Endothelial cell (in vitro differentiated cells): ENCODE results near the gene ANKS3. TPM values are rescaled to one million over a fixed set of nuclear protein-coding genes. Genes with fewer than 3 reads are reported as not detected.
"Not testable (repeated sequence)": the region's sequence is repeated elsewhere in the genome, so short reads cannot be mapped to it uniquely, and the experiment has no call there.

Experiments
- DNase-seq: peaks from one replicate; pipeline ENCODE4 v3.0.0; 2021; ENCODE audit warnings: low spot score
- H3K27ac Mint-ChIP-seq: one replicate; pipeline ENCODE4 v1.8.0; 2021; ENCODE audit warnings: mixed read lengths, inconsistent platforms; ENCODE audit not compliant: unreplicated experiment
- H3K27me3 Mint-ChIP-seq: one replicate; pipeline ENCODE4 v1.8.0; 2021; ENCODE audit warnings: mild to moderate bottlenecking, moderate library complexity, mixed read lengths, inconsistent platforms; ENCODE audit not compliant: unreplicated experiment
- H3K36me3 Mint-ChIP-seq: one replicate; pipeline ENCODE4 v1.8.0; 2021; ENCODE audit warnings: mild to moderate bottlenecking, low read depth, mixed read lengths, inconsistent platforms; ENCODE audit not compliant: unreplicated experiment
- H3K4me1 Mint-ChIP-seq: one replicate; pipeline ENCODE4 v1.8.0; 2021; ENCODE audit warnings: mild to moderate bottlenecking, mixed read lengths, inconsistent platforms; ENCODE audit not compliant: unreplicated experiment
- H3K4me3 Mint-ChIP-seq: one replicate; pipeline ENCODE4 v1.8.0; 2021; ENCODE audit warnings: mild to moderate bottlenecking, mixed read lengths, inconsistent platforms; ENCODE audit not compliant: unreplicated experiment
- H3K9me3 Mint-ChIP-seq: one replicate; pipeline ENCODE4 v1.8.0; 2021; ENCODE audit warnings: mixed read lengths, inconsistent platforms; ENCODE audit not compliant: unreplicated experiment
- total RNA-seq: library from RNA; stranded (reverse); fragmentation: NEBNext Ultra II Directional; extraction: Animal tissue kit (Norgen Biotek cat#: 25700); gene quantifications from one replicate; pipeline ENCODE4 v1.2.1, GENCODE V29; 2021; ENCODE audit not compliant: unreplicated experiment
- TF ChIP-seq, protein P1 (sequence below): fragments of 200-600 bp; sonication (generic); IDR thresholded peaks from one replicate; pipeline ENCODE4 v1.5.0; 2021; ENCODE audit warnings: antibody characterized with exemption; ENCODE audit not compliant: unreplicated experiment

ANKS3 gene
- total RNA-seq, 1 donor from 2014 or later, result 15.6 TPM

DNA sequence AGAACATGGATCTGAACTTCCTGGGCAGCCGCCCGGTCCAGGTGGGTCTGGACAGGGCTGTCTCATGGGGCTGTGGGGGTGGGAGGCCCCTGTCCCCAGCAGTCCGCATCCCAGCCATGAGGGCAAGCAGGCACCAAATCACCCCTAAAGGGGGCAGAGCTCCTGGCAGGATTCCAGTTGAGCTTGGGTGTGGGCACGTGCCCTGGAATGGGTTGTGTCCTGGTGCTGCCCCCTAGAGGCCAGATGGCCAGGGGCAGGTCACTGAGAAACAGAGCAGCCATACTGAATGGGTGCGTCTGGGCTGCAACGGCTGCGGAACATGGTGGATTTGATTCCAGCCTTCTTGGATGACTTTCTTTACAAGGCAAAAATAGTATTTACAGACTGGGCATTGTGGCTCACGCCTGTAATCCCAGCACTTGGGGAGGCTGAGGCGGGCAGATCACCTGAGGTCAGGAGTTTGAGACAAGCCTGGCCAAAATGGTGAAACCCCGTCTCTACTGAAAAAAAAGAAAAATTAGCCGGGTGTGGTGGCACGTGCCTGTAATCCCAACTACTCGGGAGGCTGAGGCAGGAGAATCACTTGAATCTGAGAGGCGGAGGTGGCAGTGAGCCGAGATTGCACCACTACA, 83.5 kb downstream of the ANKS3 start:
- Mint-ChIP-seq H3K36me3 (peaks cover 30% of the 10 kb centered on the region), H3K27ac (peak overlapping the region; percentile 48)
- DNase-seq, result peak; percentile 80
- H3K9me3 Mint-ChIP-seq, H3K4me1 Mint-ChIP-seq, H3K27me3 Mint-ChIP-seq, H3K4me3 Mint-ChIP-seq: not testable (repeated sequence)
- TF ChIP-seq, protein P1, sequence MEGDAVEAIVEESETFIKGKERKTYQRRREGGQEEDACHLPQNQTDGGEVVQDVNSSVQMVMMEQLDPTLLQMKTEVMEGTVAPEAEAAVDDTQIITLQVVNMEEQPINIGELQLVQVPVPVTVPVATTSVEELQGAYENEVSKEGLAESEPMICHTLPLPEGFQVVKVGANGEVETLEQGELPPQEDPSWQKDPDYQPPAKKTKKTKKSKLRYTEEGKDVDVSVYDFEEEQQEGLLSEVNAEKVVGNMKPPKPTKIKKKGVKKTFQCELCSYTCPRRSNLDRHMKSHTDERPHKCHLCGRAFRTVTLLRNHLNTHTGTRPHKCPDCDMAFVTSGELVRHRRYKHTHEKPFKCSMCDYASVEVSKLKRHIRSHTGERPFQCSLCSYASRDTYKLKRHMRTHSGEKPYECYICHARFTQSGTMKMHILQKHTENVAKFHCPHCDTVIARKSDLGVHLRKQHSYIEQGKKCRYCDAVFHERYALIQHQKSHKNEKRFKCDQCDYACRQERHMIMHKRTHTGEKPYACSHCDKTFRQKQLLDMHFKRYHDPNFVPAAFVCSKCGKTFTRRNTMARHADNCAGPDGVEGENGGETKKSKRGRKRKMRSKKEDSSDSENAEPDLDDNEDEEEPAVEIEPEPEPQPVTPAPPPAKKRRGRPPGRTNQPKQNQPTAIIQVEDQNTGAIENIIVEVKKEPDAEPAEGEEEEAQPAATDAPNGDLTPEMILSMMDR, result peak; percentile 91

DNA sequence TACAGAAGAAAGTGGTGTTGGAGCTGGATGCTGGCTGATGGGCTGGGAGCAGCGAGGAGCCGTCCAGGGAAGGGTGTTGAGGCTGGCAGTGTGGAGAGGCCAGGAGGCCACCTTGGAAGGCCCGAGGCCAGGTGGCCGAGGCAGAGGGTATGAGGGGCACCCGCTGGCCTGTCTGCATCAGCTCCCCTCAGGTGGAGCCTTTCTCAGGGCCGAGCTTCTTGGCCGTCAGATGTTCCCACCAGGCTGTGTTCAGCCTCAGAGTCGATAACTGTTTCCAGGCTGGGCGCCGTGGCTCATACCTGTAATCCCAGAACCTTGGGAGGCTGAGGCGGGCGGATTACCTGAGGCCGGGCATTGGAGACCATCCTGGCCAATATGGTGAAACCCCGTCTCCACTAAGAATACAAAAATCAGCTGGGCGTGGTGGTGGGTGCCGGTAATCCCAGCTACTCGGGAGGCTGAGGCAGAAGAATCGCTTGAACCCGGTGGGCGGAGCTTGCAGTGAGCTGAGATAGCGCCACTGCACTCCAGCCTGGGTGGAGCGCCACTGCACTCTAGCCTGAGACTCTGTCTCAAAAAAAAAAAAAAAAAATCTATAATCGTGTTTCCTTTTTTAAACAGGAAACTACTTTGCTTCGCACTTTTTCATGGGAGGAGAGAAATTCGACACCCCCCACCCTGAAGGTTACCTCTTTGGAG, 84.2 kb downstream of the ANKS3 start:
- Mint-ChIP-seq H3K27ac (peak overlapping the region; percentile 48), H3K4me3 (peak overlapping the region; percentile 68)

GRCh38 chr16:4648917-4649316, 85.2 kb downstream of the ANKS3 start:
- Mint-ChIP-seq H3K9me3 (no peaks in the 10 kb centered on the region), H3K36me3 (peaks cover 28% of the 10 kb centered on the region), H3K27ac (peak overlapping the region; percentile 48), H3K27me3 (peaks cover 8% of the 10 kb centered on the region), H3K4me3 (peak overlapping the region; percentile 62), H3K4me1 (no peaks in the 10 kb centered on the region)
- no peak for DNase-seq
- TF ChIP-seq, protein P1, result no peak

More for the DNA sequence above, 84.2 kb downstream of the ANKS3 start:
- no peaks in the 10 kb centered on the region for H3K9me3 Mint-ChIP-seq
- no peaks in the 10 kb centered on the region for H3K4me1 Mint-ChIP-seq
- H3K27me3 Mint-ChIP-seq, result peaks cover 8% of the 10 kb centered on the region
- H3K36me3 Mint-ChIP-seq, result peaks cover 34% of the 10 kb centered on the region
- TF ChIP-seq, protein P1, result no peak
- no peak for DNase-seq

DNA sequence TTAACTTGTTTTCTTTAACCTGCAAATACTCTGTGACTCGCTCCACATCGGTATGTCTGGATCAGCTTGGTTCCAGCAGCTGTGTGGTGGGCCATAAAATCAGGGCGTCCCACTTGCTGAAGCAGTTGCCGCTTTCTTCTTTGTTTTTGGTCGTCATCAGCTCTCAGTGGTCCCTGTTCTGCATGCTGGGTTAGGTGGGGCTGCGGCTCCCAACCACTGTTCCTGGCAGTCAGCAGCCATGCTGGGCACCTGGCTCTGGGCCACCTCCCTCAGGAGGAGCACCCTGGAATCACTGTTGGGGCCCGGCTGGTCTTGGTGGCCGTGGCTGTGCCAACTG, 86.5 kb downstream of the ANKS3 start:
- Mint-ChIP-seq H3K27me3 (peaks cover 8% of the 10 kb centered on the region), H3K9me3 (no peaks in the 10 kb centered on the region), H3K36me3 (peaks cover 23% of the 10 kb centered on the region), H3K27ac (no peak overlapping the region), H3K4me3 (no peak overlapping the region), H3K4me1 (no peaks in the 10 kb centered on the region)
- no peak for DNase-seq
- TF ChIP-seq, protein P1, result no peak
